ENCODE results near the gene FMN1.
A peak's percentile ranks its signal among the peaks of the same experiment; 100 is the strongest.

FMN1 gene

GRCh38 chr15:33031324-33031821 is 163.1 kb downstream of the FMN1 start:
- no peak for TF ChIP-seq EZH2 (IDR thresholded peaks at IDR 0.05)
- no peak for TF ChIP-seq POLR2AphosphoS5 (IDR thresholded peaks at IDR 0.05; ENCODE audit: borderline replicate concordance, low read depth, low read length)
- no peak for TF ChIP-seq FOXP2 (optimal IDR thresholded peaks at IDR 0.05; ENCODE audit: control extremely low read depth, extremely low read length, insufficient read depth)
- DNase-seq (ENCODE audit: low read depth, low spot score) = no peak
- Histone ChIP-seq H3K9me3 (ENCODE audit: low read depth, low read length) (no peaks in the 10 kb centered on the region), H3K27ac (no peak overlapping the region), H3K36me3 (ENCODE audit: insufficient read depth, low read length) (no peaks in the 10 kb centered on the region), H3K9ac (ENCODE audit: insufficient read length) (no peak overlapping the region), H3K4me3 (no peak overlapping the region)

GRCh38 chr15:33030315-33030714 is 164.2 kb downstream of the FMN1 start:
- Histone ChIP-seq H3K36me3 (ENCODE audit: insufficient read depth, low read length) (no peaks in the 10 kb centered on the region), H3K27ac (no peak overlapping the region), H3K4me3 (no peak overlapping the region), H3K9ac (ENCODE audit: insufficient read length) (no peak overlapping the region), H3K9me3 (ENCODE audit: low read depth, low read length) (no peaks in the 10 kb centered on the region)
- TF ChIP-seq EZH2 (IDR thresholded peaks at IDR 0.05) = no peak
- no peak for TF ChIP-seq FOXP2 (optimal IDR thresholded peaks at IDR 0.05; ENCODE audit: control extremely low read depth, extremely low read length, insufficient read depth)
- no peak for TF ChIP-seq POLR2AphosphoS5 (IDR thresholded peaks at IDR 0.05; ENCODE audit: borderline replicate concordance, low read depth, low read length)
- no peak for DNase-seq (ENCODE audit: low read depth, low spot score)

- TF ChIP-seq FOXP2 (optimal IDR thresholded peaks at IDR 0.05; ENCODE audit: control extremely low read depth, extremely low read length, insufficient read depth) (no peak), POLR2AphosphoS5 (IDR thresholded peaks at IDR 0.05; ENCODE audit: borderline replicate concordance, low read depth, low read length) (no peak), EZH2 (IDR thresholded peaks at IDR 0.05) (no peak)
- no peak for DNase-seq (ENCODE audit: low read depth, low spot score)
- H3K27ac ChIP-seq = no peak overlapping the region
Observed at GRCh38 chr15:33029109-33029652, 165.3 kb downstream of the FMN1 start.

GRCh38 chr15:33028495-33028894 is 166.0 kb downstream of the FMN1 start:
- no peaks in the 10 kb centered on the region for H3K36me3 ChIP-seq (ENCODE audit: insufficient read depth, low read length)
- no peak overlapping the region for H3K9ac ChIP-seq (ENCODE audit: insufficient read length)
- H3K27ac ChIP-seq = no peak overlapping the region
- no peak for DNase-seq (ENCODE audit: low read depth, low spot score)
- H3K4me3 ChIP-seq = no peak overlapping the region
- no peak for TF ChIP-seq POLR2AphosphoS5 (IDR thresholded peaks at IDR 0.05; ENCODE audit: borderline replicate concordance, low read depth, low read length)
- no peak for TF ChIP-seq FOXP2 (optimal IDR thresholded peaks at IDR 0.05; ENCODE audit: control extremely low read depth, extremely low read length, insufficient read depth)
- TF ChIP-seq EZH2 (IDR thresholded peaks at IDR 0.05) = no peak
- no peaks in the 10 kb centered on the region for H3K9me3 ChIP-seq (ENCODE audit: low read depth, low read length)

More at GRCh38 chr15:33029109-33029652, 165.3 kb downstream of the FMN1 start:
- Histone ChIP-seq H3K4me3 (no peak overlapping the region), H3K9ac (ENCODE audit: insufficient read length) (no peak overlapping the region), H3K36me3 (ENCODE audit: insufficient read depth, low read length) (no peaks in the 10 kb centered on the region), H3K9me3 (ENCODE audit: low read depth, low read length) (no peaks in the 10 kb centered on the region)

GRCh38 chr15:33027306-33028035 is 167.0 kb downstream of the FMN1 start:
- Histone ChIP-seq H3K27ac (no peak overlapping the region), H3K9me3 (ENCODE audit: low read depth, low read length) (no peaks in the 10 kb centered on the region), H3K9ac (ENCODE audit: insufficient read length) (no peak overlapping the region), H3K4me3 (no peak overlapping the region), H3K36me3 (ENCODE audit: insufficient read depth, low read length) (no peaks in the 10 kb centered on the region)
- TF ChIP-seq EZH2 (IDR thresholded peaks at IDR 0.05) (no peak), FOXP2 (optimal IDR thresholded peaks at IDR 0.05; ENCODE audit: control extremely low read depth, extremely low read length, insufficient read depth) (no peak), POLR2AphosphoS5 (IDR thresholded peaks at IDR 0.05; ENCODE audit: borderline replicate concordance, low read depth, low read length) (no peak)
- no peak for DNase-seq (ENCODE audit: low read depth, low spot score)

- no peak for TF ChIP-seq EZH2 (IDR thresholded peaks at IDR 0.05)
- no peak for TF ChIP-seq POLR2AphosphoS5 (IDR thresholded peaks at IDR 0.05; ENCODE audit: borderline replicate concordance, low read depth, low read length)
- TF ChIP-seq FOXP2 (optimal IDR thresholded peaks at IDR 0.05; ENCODE audit: control extremely low read depth, extremely low read length, insufficient read depth) = no peak
- H3K36me3 ChIP-seq (ENCODE audit: insufficient read depth, low read length) = no peaks in the 10 kb centered on the region
- H3K9me3 ChIP-seq (ENCODE audit: low read depth, low read length) = no peaks in the 10 kb centered on the region
- no peak overlapping the region for H3K9ac ChIP-seq (ENCODE audit: insufficient read length)
- H3K27ac ChIP-seq = no peak overlapping the region
- no peak overlapping the region for H3K4me3 ChIP-seq
- no peak for DNase-seq (ENCODE audit: low read depth, low spot score)
Observed at GRCh38 chr15:33026614-33027013, 167.9 kb downstream of the FMN1 start.

- Histone ChIP-seq H3K27ac (no peak overlapping the region), H3K9ac (ENCODE audit: insufficient read length) (no peak overlapping the region), H3K4me3 (no peak overlapping the region), H3K9me3 (ENCODE audit: low read depth, low read length) (no peaks in the 10 kb centered on the region), H3K36me3 (ENCODE audit: insufficient read depth, low read length) (no peaks in the 10 kb centered on the region)
- TF ChIP-seq POLR2AphosphoS5 (IDR thresholded peaks at IDR 0.05; ENCODE audit: borderline replicate concordance, low read depth, low read length) (no peak), EZH2 (IDR thresholded peaks at IDR 0.05) (no peak), FOXP2 (optimal IDR thresholded peaks at IDR 0.05; ENCODE audit: control extremely low read depth, extremely low read length, insufficient read depth) (no peak)
- DNase-seq (ENCODE audit: low read depth, low spot score) = no peak
Observed at GRCh38 chr15:33022629-33023028, 171.9 kb downstream of the FMN1 start.

GRCh38 chr15:33021806-33022389 is 172.6 kb downstream of the FMN1 start:
- peak; percentile 0 for DNase-seq (ENCODE audit: low read depth, low spot score)
- Histone ChIP-seq H3K4me3 (no peak overlapping the region), H3K9ac (ENCODE audit: insufficient read length) (no peak overlapping the region), H3K36me3 (ENCODE audit: insufficient read depth, low read length) (no peaks in the 10 kb centered on the region), H3K27ac (no peak overlapping the region), H3K9me3 (ENCODE audit: low read depth, low read length) (no peaks in the 10 kb centered on the region)
- TF ChIP-seq FOXP2 (optimal IDR thresholded peaks at IDR 0.05; ENCODE audit: control extremely low read depth, extremely low read length, insufficient read depth) = no peak
- TF ChIP-seq POLR2AphosphoS5 (IDR thresholded peaks at IDR 0.05; ENCODE audit: borderline replicate concordance, low read depth, low read length) = no peak
- no peak for TF ChIP-seq EZH2 (IDR thresholded peaks at IDR 0.05)

Measured in SK-N-MC (cell line).